GM21717 (cell line): ENCODE data around the gene OLFML1.
A peak's percentile ranks its signal among the peaks of the same experiment; 100 is the strongest.

ENCODE experiments used
- ATAC-seq: cut with Tn5 transposase; IDR thresholded peaks from one replicate; pipeline ENCODE4 v1.9.1; 2021; ENCODE audit warnings: mild to moderate bottlenecking, moderate library complexity; ENCODE audit not compliant: unreplicated experiment

The OLFML1 gene

GRCh38 chr11:7530013-7530640 lies 44.8 kb downstream of the OLFML1 start:
- ATAC-seq, result no peak

- no peak for ATAC-seq
Observed at GRCh38 chr11:7531011-7531410, 45.7 kb downstream of the OLFML1 start.

DNA sequence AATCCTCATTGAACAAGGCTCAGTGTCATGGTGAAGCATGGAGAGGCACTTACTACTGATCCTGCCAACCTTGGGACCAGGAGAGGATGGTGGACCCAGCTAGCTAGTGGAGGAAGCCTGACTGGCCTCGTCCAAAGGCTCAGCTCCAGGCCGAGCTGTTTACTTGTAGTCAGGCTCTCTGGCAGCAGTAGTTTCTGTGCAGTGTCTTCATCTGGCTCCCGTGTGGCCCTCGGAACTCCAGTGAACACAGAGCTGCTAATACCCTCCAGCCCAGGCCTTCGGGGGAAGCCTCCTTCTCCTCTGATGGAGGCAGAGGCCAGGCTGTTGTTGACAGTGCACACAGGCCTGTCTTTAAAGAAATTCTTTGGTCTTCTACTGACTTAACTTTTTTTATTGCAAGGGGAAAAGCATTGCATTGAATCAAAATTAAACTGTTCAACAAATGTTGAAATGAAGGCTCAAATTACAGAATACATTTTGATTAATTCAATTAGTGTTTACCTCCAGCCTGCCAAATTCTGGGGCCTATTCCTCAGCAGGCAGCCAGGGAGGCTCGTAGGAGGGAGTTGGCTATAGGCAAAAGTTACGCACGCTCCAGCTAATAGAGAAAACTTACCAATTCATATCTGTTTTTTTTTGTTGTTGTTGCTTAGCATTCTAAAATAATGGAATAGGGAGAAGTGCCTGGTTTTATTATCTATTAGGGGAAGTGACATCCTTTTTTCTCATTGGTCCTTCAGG lies 47.3 kb downstream of the OLFML1 start:
- no peak for ATAC-seq

GRCh38 chr11:7533199-7534041 lies 48.1 kb downstream of the OLFML1 start:
- ATAC-seq, result peak; percentile 31

DNA sequence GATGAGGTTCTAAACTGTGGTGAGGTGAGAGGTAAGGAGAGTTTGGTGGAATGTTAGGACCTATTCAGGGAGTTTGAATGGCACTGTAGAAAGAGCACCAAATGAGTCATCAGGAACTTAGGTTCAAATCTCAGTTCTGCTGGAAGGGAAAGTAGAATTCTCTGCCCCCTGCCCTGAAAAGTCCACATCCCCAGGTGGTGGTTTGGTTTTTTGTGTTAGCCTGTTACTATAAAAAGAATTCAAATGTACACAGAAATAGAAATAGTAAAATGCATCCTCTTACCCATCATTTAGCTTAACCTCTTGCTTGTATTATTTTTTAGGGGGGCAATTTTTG lies 48.7 kb downstream of the OLFML1 start:
- ATAC-seq, result peak; percentile 74

- no peak for ATAC-seq
Observed at GRCh38 chr11:7536100-7536499, 50.8 kb downstream of the OLFML1 start.

DNA sequence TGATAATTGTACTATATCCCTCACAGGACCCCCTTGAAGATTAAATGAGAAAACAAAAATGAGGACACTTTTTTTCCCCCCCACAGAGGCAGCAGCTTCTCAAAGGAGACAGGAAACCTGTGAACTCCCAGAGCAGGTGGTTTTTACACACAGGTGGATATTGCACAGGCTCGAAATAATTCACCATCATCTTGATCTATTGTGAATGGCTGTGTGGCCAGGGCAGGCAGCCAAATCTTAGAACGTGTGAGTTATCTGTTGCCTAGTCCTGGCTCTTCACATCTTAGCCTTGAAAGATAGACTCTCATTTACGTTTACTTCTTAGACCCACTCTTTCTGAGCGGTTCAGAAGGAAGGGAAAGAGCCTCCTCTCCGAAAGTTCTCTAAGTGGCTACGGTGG lies 52.0 kb downstream of the OLFML1 start:
- ATAC-seq, result no peak

- ATAC-seq, result no peak
Observed at GRCh38 chr11:7538031-7538430, 52.7 kb downstream of the OLFML1 start.

DNA sequence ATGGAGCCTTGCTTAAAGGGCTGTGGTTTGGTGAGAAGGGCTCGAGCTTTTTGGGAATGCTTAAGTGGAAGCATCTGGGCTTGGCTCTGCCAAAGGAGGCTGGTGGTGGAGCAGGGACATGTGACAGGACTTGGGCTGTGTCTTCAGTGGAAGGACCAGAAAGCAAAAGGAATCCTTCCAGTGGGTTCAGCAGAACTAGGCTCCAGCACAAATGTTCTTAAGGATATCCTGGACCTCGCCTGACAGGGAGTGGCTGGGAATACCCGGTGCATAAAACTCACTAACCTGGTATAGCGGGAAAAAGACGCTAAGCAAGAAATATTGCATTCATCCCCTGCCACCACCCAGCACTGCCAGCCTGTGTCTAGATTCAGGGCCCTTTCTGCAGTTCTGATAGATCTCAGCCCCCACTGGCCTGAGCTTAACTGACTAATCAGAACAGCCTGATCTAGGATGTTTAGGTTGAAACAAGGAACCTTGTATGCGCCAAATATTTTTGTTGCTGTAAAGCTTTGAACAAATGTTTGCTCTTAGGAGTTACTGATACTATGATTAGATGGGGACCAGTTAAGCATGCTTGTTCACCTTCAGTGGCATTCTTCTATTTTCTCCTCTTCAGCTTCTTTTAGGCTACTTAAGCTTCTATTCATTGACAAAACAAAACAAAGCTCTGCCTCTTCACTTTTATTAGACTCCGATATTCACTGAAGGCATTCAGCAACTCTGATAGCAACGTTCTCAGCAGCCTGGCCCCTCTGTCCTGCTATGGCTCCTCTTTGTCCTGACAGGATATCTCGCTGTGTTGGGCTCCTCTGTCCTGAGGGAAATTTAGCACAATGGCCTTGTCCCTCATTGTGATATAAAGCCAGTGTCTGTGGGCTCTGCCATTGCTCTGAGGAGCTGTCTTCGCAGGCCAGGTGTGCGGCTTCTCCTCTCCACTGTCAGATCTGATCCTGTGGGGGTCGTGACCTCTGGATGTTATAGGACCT lies 53.5 kb downstream of the OLFML1 start:
- ATAC-seq, result no peak

DNA sequence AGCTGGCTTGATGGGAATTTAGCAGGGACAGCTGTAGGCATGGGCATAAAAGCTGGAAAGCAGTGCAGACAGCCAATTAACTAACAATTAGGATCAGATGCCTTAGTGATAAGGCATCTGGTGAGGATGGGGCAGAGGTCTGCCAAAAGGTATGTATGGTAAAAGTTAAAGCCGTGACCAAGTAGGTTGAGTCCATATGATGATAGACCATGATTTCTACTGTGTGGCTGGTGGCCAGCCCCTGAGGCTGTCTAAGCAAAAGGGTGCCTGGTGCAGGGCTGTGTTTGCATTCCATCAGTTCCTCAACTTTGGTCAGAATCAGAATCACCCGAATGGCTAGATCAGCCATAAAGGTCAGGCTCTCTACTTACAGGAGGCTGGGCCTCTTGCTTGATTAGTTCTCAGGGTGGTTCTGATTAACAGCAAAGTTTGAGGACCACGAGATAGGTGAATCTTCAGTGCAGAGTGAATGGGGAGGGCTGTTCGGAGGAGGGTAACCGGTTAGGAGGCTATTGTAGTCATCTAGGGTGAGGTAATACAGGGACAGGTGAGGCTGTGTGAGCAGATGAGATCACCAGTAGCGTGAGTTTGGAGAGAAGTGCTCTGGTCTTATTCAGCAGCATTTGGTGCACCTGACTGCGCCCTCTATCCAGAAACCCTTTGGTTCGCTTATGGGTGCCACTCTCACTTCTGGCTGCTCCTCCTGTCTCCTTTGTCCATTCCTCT lies 55.7 kb downstream of the OLFML1 start:
- no peak for ATAC-seq

DNA sequence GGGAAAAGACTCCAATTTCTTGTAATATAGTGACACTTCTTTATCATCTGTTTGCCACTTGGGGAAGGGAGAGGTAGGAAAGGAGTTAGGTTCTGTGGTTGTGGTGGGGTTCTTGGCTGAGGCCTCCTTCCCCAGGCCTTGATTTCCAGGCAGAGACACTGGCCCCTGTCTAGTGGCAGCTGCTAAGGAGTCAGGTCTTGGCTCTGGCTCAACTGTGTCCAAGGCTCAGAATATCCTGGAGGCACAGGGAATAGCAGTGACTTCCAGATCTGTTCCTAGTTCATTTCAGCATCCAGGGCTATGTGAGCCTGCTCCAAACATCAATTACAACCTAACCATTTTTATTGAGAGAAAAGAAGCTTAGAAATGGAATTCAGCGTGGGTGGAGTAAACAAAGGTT lies 58.0 kb downstream of the OLFML1 start:
- no peak for ATAC-seq

DNA sequence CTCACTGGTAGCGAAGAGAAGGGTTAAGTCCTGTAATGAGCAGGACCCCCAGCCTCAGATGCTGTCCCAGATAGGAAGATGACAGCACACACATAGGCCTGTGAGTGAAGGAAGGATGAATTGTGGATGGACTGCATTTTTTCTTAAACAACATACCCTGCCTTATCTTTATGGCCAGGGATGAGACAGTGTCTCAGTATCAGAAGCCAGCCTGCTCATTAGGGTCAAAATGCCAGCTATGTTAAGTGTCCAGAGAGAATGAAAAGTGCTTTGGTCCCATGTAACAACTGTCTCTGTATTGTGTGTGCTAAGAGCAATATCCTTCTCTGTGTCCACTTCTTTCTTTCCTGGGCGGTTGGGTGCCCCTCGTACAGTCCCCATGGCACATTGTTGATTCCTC lies 58.7 kb downstream of the OLFML1 start:
- no peak for ATAC-seq

- ATAC-seq, result no peak
Observed at GRCh38 chr11:7545611-7546010, 60.3 kb downstream of the OLFML1 start.

DNA sequence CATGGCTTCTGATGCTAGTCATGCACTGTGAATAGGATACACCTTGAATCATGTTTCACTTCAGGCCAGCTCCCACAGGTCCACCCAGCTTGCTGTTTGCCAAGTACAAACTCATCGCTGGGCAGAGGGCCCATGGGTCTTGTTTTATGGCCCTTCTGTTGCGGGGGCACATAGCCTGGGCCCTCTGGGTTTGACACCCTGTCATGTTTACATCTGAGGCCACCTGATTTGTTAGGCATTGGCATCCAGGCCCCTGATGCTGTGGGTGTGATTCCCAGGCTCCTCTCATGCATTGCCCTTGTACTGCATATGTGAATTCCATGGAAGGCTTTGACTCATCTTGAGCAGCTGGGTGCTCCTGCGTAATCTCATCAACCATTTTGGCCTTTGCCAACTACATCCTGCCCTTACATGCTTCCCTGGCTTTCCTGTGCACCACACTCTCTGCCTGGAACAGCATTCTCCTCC lies 61.1 kb downstream of the OLFML1 start:
- ATAC-seq, result no peak

DNA sequence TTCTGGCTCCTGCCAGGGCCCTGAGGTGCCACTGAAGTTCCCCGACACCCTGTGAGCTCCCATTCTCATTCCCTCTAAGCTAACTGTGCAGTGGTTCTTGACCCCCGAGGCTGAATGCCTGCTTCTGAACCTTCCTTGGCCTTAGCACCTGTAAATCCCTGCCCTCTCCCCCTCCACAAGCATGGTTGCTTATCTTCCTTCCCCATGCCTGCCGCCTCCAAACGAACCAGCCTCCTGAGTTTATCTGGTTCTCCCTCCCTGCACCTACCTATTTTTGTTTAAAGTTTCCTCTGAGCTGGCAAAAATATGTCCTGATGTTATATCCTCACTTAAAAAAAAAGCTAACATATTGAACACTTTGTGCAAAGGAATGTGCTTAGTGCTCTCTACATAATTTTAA lies 62.4 kb downstream of the OLFML1 start:
- ATAC-seq, result no peak

GRCh38 chr11:7548659-7549274 lies 63.5 kb downstream of the OLFML1 start:
- peak; percentile 87 for ATAC-seq

- no peak for ATAC-seq
Observed at GRCh38 chr11:7549681-7550080, 64.4 kb downstream of the OLFML1 start.

GRCh38 chr11:7551571-7551970 lies 66.3 kb downstream of the OLFML1 start:
- no peak for ATAC-seq

DNA sequence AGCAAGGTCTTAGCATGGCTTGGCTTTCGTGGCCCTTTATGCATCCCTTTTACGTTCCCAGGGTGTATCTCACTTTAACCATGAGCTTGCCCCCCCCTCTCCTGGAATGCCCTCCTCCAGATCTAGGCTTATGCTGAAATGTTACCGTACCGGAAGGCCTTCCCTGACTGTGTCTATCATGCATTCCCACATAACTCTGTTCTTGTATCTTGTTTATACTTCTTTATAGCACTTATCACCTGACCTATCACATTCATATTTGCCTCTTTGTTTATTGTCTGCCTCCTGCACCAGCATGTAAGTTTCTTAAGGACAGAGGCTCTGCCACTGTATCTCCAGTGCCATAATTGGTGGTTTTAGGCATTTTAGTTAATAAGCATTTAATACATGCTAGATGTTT lies 67.4 kb downstream of the OLFML1 start:
- no peak for ATAC-seq
